Measurements from ENCODE around the gene CXCL14.

GRCh38 chr5:135567661-135568060 lies 11.1 kb downstream of the CXCL14 start:
- TF ChIP-seq CTCF (IDR thresholded peaks at IDR 0.05; ENCODE audit: low read length) (no peak), EZH2 (optimal IDR thresholded peaks at IDR 0.05; ENCODE audit: low read depth, low read length) (no peak)

All from MM.1S (cell line).